ENCODE results near the gene SSC5D. TPM values are rescaled to one million over a fixed set of nuclear protein-coding genes. Genes with fewer than 3 reads are reported as not detected.
A peak's percentile ranks its signal among the peaks of the same experiment; 100 is the strongest.

Gene SSC5D
- total RNA-seq, 4 donors from 2014 or later: 1.7 to 2.9 (median 2.2) TPM

DNA sequence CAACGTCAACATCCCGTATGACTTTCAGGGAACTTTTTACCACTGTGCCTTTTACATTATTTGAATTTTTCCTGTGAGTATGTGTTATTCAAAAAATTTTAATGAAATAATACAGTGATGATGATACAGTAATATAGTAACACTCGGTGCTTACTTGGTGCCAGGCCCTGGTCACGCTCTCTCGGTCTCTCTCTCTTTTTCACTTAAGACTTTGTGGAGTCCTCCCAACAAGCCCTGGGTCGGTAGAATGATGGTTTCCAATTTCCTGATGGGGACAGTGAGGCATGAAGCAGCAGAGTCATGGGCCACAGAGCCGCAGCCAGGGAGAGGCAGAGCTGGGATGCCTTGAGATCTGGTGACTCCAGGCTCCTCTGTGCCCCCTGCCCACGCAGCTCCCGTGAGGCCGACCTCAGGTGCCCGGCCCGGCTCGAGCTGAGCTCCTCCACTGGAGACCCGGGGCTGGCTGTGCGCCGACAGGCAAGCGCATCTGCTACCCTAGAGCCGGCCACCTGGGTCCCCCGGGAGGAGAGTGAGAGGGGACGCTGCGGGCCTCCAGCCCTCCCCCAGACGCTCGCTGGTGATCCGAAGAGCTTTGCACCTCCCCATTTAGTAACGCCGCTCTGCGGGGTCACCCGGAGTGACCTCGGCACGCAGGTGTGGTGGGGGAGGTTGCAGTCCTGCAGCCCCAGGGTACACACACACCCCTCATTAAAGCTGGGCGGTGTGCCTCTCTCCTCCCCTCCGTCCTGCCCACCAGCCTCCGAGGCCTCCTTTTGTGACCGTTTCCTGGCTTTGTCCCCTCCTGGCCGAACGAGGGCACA lies 61.5 kb downstream of the SSC5D start:
- H3K9me3 ChIP-seq: no peaks in the 10 kb centered on the region
- peak overlapping the region in 1 of 3 donors; percentile 1 for H3K4me3 ChIP-seq (replicated peaks in 1 of 3)
- no peaks in the 10 kb centered on the region for H3K27me3 ChIP-seq
- peak overlapping the region in 2 of 3 donors; percentile 63 to 70 for H3K27ac ChIP-seq
- TF ChIP-seq, protein P1, sequence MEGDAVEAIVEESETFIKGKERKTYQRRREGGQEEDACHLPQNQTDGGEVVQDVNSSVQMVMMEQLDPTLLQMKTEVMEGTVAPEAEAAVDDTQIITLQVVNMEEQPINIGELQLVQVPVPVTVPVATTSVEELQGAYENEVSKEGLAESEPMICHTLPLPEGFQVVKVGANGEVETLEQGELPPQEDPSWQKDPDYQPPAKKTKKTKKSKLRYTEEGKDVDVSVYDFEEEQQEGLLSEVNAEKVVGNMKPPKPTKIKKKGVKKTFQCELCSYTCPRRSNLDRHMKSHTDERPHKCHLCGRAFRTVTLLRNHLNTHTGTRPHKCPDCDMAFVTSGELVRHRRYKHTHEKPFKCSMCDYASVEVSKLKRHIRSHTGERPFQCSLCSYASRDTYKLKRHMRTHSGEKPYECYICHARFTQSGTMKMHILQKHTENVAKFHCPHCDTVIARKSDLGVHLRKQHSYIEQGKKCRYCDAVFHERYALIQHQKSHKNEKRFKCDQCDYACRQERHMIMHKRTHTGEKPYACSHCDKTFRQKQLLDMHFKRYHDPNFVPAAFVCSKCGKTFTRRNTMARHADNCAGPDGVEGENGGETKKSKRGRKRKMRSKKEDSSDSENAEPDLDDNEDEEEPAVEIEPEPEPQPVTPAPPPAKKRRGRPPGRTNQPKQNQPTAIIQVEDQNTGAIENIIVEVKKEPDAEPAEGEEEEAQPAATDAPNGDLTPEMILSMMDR (IDR thresholded peaks at IDR 0.05): no peak
- no peak for TF ChIP-seq POLR2A (IDR thresholded peaks at IDR 0.05)
- peak; percentile 48 to 78 for DNase-seq
- H3K36me3 ChIP-seq: no peaks in the 10 kb centered on the region
- peaks cover 21 to 38% of the 10 kb centered on the region in 2 donors for H3K4me1 ChIP-seq
- 21 to 26% methylated on average over 31 to 34 of the region's 36 CpGs for WGBS, 2 donors
- intact Hi-C loops (cut with DNase I): no loop called here

DNA sequence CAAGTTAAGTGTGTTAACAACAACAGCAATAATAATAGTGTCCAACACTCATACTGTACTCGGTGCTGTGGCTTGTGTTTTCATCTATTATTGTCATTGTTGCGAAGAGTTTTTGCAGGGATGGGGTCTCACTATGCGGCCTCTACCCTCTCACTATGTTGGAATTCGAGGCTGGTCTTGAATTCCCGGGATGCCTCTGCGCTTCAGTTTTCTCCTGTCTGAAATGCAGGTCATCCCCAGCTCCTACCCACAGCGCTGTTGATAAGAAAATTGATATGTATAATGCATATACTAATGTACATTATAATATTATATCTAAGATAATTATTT lies 62.0 kb downstream of the SSC5D start:
- H3K36me3 ChIP-seq: no peaks in the 10 kb centered on the region
- no peaks in the 10 kb centered on the region for H3K9me3 ChIP-seq
- no peak overlapping the region for H3K4me3 ChIP-seq (replicated peaks in 1 of 3)
- TF ChIP-seq, protein P1 (IDR thresholded peaks at IDR 0.05): no peak
- TF ChIP-seq POLR2A (IDR thresholded peaks at IDR 0.05): no peak
- no peak overlapping the region for H3K27ac ChIP-seq
- 70 to 71% methylated on average over 7 of the region's 7 CpGs for WGBS, 2 donors
- intact Hi-C loops (cut with DNase I): no loop called here
- H3K27me3 ChIP-seq: no peaks in the 10 kb centered on the region
- DNase-seq: no peak
- peaks cover 21 to 37% of the 10 kb centered on the region in 2 donors for H3K4me1 ChIP-seq

DNA sequence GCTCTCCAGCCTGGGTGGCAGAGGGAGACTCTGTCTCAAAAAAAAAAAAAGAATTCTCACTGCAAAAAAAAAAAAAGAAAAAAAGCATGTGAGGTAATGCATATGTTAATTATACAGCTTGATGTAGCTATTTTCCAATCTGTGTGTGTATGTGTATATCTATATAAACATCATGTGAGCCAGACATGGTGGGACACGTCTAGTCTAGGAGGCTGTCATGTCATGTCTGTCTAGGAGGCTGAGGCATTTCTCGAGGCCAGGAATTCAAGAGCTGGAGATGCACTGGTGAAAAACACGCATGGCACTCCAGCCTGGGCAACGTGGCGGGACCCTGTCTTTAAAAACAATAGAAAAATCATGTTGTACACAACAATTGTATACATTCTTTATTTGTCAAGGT lies 64.0 kb downstream of the SSC5D start:
- H3K27me3 ChIP-seq: no peaks in the 10 kb centered on the region
- 62 to 69% methylated on average over 5 of the region's 5 CpGs for WGBS, 2 donors
- H3K4me3 ChIP-seq (replicated peaks in 1 of 3): no peak overlapping the region
- TF ChIP-seq POLR2A (IDR thresholded peaks at IDR 0.05): no peak
- TF ChIP-seq, protein P1 (IDR thresholded peaks at IDR 0.05): no peak
- no peaks in the 10 kb centered on the region for H3K9me3 ChIP-seq
- H3K27ac ChIP-seq: peak overlapping the region in 1 of 3 donors; percentile 30
- no peaks in the 10 kb centered on the region for H3K36me3 ChIP-seq
- intact Hi-C loops (cut with DNase I): no loop called here
- DNase-seq: no peak
- H3K4me1 ChIP-seq: peaks cover 18 to 20% of the 10 kb centered on the region in 2 donors

- H3K27me3 ChIP-seq: no peaks in the 10 kb centered on the region
- intact Hi-C loops (cut with DNase I): no loop called here
- DNase-seq: peak; percentile 76 to 83
These were observed 64.4 kb downstream of the SSC5D start for GRCh38 chr19:55552620-55553019.

More at GRCh38 chr19:55552620-55553019, 64.4 kb downstream of the SSC5D start:
- 26 to 34% methylated on average over 13 of the region's 13 CpGs for WGBS, 2 donors
- H3K4me1 ChIP-seq: peaks cover 18 to 20% of the 10 kb centered on the region in 2 donors
- H3K27ac ChIP-seq: peak overlapping the region in 1 of 3 donors; percentile 30
- TF ChIP-seq POLR2A (IDR thresholded peaks at IDR 0.05): no peak
- TF ChIP-seq, protein P1 (IDR thresholded peaks at IDR 0.05): no peak
- H3K9me3 ChIP-seq: no peaks in the 10 kb centered on the region
- no peak overlapping the region for H3K4me3 ChIP-seq (replicated peaks in 1 of 3)
- H3K36me3 ChIP-seq: no peaks in the 10 kb centered on the region

All from thyroid gland (tissue), 4 donors.